OCI-LY3 (cell line): ENCODE results near the gene ARID2.

ENCODE experiments used
- CTCF ChIP-seq: fragments of 200-600, 300-600 bp; sonication (generic); IDR thresholded peaks from 2 replicates; pipeline ENCODE4 v1.5.1; 2014; ENCODE audit warnings: antibody characterized with exemption, low read length, low read depth
- EZH2phosphoT487 ChIP-seq: fragments of 200-600 bp; shearing (Covaris generic); IDR thresholded peaks from 2 replicates; pipeline ENCODE4 v1.6.1; 2018; ENCODE audit warnings: antibody characterized with exemption, mixed run types, low read depth

GRCh38 chr12:45775465-45775864 lies 46.0 kb downstream of the ARID2 start:
- TF ChIP-seq CTCF, result no peak
- TF ChIP-seq EZH2phosphoT487, result no peak
